Measurements from ENCODE around the gene MTFMT.
"Not testable (repeated sequence)": the region's sequence is repeated elsewhere in the genome, so short reads cannot be mapped to it uniquely, and the experiment has no call there.

Gene MTFMT

GRCh38 chr15:65060641-65061397 is 31.4 kb upstream of the MTFMT start:
- DNase-seq (ENCODE audit: low read depth) = no peak

- no peak for DNase-seq (ENCODE audit: low read depth)
These were observed 30.6 kb upstream of the MTFMT start for GRCh38 chr15:65059931-65060596.

- no peak for DNase-seq (ENCODE audit: low read depth)
These were observed 29.9 kb upstream of the MTFMT start for GRCh38 chr15:65059369-65059750.

GRCh38 chr15:65058394-65059368 is 29.2 kb upstream of the MTFMT start:
- DNase-seq (ENCODE audit: low read depth) = no peak

- no peak for DNase-seq (ENCODE audit: low read depth)
These were observed 28.1 kb upstream of the MTFMT start for GRCh38 chr15:65057549-65057940.

GRCh38 chr15:65056868-65057548 is 27.6 kb upstream of the MTFMT start:
- no peak for DNase-seq (ENCODE audit: low read depth)

GRCh38 chr15:65056106-65056505 is 26.7 kb upstream of the MTFMT start:
- DNase-seq (ENCODE audit: low read depth) = no peak

GRCh38 chr15:65055201-65055870 is 25.9 kb upstream of the MTFMT start:
- no peak for DNase-seq (ENCODE audit: low read depth)

GRCh38 chr15:65054333-65055200 is 25.1 kb upstream of the MTFMT start:
- peak; percentile 53 for DNase-seq (ENCODE audit: low read depth)

GRCh38 chr15:65052956-65053355 is 23.5 kb upstream of the MTFMT start:
- no peak for DNase-seq (ENCODE audit: low read depth)

- DNase-seq (ENCODE audit: low read depth) = no peak
These were observed 21.8 kb upstream of the MTFMT start for GRCh38 chr15:65051266-65051665.

- DNase-seq (ENCODE audit: low read depth) = no peak
These were observed 20.8 kb upstream of the MTFMT start for GRCh38 chr15:65050270-65050669.

- peak; percentile 90 for DNase-seq (ENCODE audit: low read depth)
These were observed 20.0 kb upstream of the MTFMT start for GRCh38 chr15:65049418-65049840.

- no peak for DNase-seq (ENCODE audit: low read depth)
These were observed 18.8 kb upstream of the MTFMT start for GRCh38 chr15:65048241-65048640.

- no peak for DNase-seq (ENCODE audit: low read depth)
These were observed 15.5 kb upstream of the MTFMT start, which contains the start of gene SLC51B for GRCh38 chr15:65044724-65045481. Gene SLC51B, plus strand, starts transcription at chr15:65045387. Its CDS starts 4,618 bp downstream, at chr15:65050005.

GRCh38 chr15:65044218-65044617 is 14.8 kb upstream of the MTFMT start:
- DNase-seq (ENCODE audit: low read depth) = not testable (repeated sequence)

GRCh38 chr15:65042776-65043327 is 13.4 kb upstream of the MTFMT start:
- no peak for DNase-seq (ENCODE audit: low read depth)

- no peak for DNase-seq (ENCODE audit: low read depth)
These were observed 12.3 kb upstream of the MTFMT start for GRCh38 chr15:65041787-65042186.

- DNase-seq (ENCODE audit: low read depth) = no peak
These were observed 11.0 kb upstream of the MTFMT start for GRCh38 chr15:65040461-65040860.
